HEK293T (cell line): Measurements from ENCODE around the gene FAM114A1.

Source experiments
- FOXA1 ChIP-seq: fragments of 450-650 bp; IDR thresholded peaks from 2 replicates; pipeline ENCODE4 v1.6.1; 2016; ENCODE audit warnings: mild to moderate bottlenecking
- LEF1 ChIP-seq: fragments of 450-650 bp; IDR thresholded peaks from 2 replicates; pipeline ENCODE4 v1.6.1; 2017; ENCODE audit warnings: mild to moderate bottlenecking, borderline replicate concordance
- NFRKB ChIP-seq: fragments of 450-650 bp; IDR thresholded peaks from 2 replicates; pipeline ENCODE4 v1.6.1; 2016; ENCODE audit warnings: mild to moderate bottlenecking, moderate library complexity
- SP1 ChIP-seq: fragments of 450-650 bp; IDR thresholded peaks from 2 replicates; pipeline ENCODE4 v1.6.1; 2017
- ZNF384 ChIP-seq: fragments of 450-650 bp; IDR thresholded peaks from 2 replicates; pipeline ENCODE4 v1.6.1; 2016

GRCh38 chr4:38891051-38891983 lies 23.7 kb downstream of the FAM114A1 start:
- TF ChIP-seq FOXA1 (no peak), SP1 (no peak), NFRKB (no peak), ZNF384 (no peak), LEF1 (no peak)
